Neural crest cell (in vitro differentiated cells): ENCODE measurements around the gene NSD2. TPM values are rescaled to one million over a fixed set of nuclear protein-coding genes. Genes with fewer than 3 reads are reported as not detected.

Experiments used
- DNase-seq: peaks from one replicate; pipeline ENCODE4 v3.0.0; 2021; ENCODE audit warnings: low read depth, mixed read lengths, low spot score
- H3K27ac Mint-ChIP-seq: one replicate; pipeline ENCODE4 v1.8.0; 2021; ENCODE audit warnings: mild to moderate bottlenecking, mixed read lengths; ENCODE audit not compliant: unreplicated experiment
- H3K27me3 Mint-ChIP-seq: 2 replicates; pipeline ENCODE4 v1.8.0; 2021; ENCODE audit warnings: low read depth, mild to moderate bottlenecking, mixed read lengths
- H3K36me3 Mint-ChIP-seq: 2 replicates; pipeline ENCODE4 v1.8.0; 2021; ENCODE audit warnings: low read depth, mild to moderate bottlenecking, mixed read lengths
- H3K4me1 Mint-ChIP-seq: 2 replicates; pipeline ENCODE4 v1.8.0; 2021; ENCODE audit warnings: mixed read lengths
- H3K4me3 Mint-ChIP-seq: one replicate; pipeline ENCODE4 v1.8.0; 2021; ENCODE audit warnings: mild to moderate bottlenecking, mixed read lengths
- H3K9me3 Mint-ChIP-seq: 2 replicates; pipeline ENCODE4 v1.8.0; 2021; ENCODE audit warnings: mixed read lengths
- CTCF ChIP-seq: fragments of 200-600 bp; sonication (generic); conservative IDR thresholded peaks from 2 replicates; pipeline ENCODE4 v1.5.0; 2021; ENCODE audit warnings: antibody characterized with exemption, mild to moderate bottlenecking
- total RNA-seq: library from RNA; stranded (reverse); gene quantifications from 2 replicates; pipeline ENCODE4 v1.2.1, GENCODE V29; 2021

The NSD2 gene
- total RNA-seq, 1 donor from 2014 or later, result 274 TPM

DNA sequence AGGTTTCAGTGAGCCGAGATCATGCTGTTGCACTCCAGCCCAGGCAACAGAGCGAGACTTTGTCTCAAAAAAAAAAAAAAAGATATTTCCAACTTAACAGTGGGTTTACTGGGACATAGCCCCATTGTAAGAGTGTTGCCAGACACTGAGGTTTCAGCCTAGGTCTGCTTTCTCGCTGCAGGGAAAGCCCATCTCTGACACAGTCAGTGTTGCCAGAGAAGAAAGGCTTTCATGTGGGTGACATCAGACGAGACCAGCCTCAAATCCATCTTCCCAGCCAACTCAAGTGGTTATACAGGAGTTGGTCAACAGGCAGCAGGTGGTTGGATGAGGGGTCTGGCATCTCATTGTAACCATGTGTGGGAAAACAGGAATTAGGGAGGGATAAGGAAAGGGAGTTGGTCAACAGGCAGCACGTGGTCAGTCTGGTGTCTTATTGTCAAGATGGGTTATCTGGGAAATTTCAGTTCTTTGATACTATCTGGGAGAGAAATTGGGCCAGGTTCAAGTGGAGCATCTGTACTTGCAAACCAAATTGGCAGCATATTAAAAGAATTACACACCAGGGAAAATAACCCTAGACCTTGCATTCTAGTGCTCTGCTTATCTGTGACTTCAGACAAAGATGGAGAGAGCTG is 96.4 kb downstream of the NSD2 start:
- no peak overlapping the region for H3K27ac Mint-ChIP-seq
- peaks cover 27% of the 10 kb centered on the region for H3K36me3 Mint-ChIP-seq
- no peak for TF ChIP-seq CTCF
- DNase-seq, result no peak
- no peaks in the 10 kb centered on the region for H3K27me3 Mint-ChIP-seq
- no peak overlapping the region for H3K4me3 Mint-ChIP-seq
- H3K9me3 Mint-ChIP-seq, result no peaks in the 10 kb centered on the region
- no peaks in the 10 kb centered on the region for H3K4me1 Mint-ChIP-seq

DNA sequence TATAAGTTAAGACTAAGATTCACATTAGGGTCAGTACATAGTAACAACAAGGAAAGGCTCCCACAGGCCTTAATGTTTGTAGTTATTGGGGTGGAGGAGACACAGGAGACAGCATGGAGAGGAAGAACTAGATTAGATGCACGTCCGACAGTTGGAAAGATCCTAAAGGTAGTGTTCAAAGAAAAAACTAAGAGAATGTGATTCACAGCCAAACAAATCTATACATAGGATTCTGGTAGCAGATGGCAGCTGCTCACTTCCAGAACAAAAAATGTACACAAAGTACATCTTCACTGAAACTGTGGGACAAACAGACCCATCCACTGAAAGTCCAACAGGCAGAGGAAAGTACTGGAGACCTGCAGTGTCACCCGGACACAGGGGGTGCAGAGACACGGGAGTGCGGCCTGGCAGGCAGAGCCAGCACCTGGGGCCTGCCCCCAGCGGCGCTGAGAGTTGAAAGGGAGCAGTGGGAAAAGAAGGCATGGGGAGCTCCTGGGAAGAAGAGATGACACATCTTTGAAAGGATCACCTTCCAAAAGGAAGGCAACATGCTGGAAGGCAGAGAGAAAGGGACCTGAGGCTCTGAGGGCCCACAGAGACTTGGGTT is 97.6 kb downstream of the NSD2 start:
- Mint-ChIP-seq H3K36me3 (peaks cover 28% of the 10 kb centered on the region), H3K9me3 (no peaks in the 10 kb centered on the region), H3K27me3 (no peaks in the 10 kb centered on the region), H3K27ac (peak overlapping the region; percentile 50), H3K4me1 (no peaks in the 10 kb centered on the region), H3K4me3 (no peak overlapping the region)
- TF ChIP-seq CTCF, result no peak
- no peak for DNase-seq

GRCh38 chr4:1969928-1970723 is 98.9 kb downstream of the NSD2 start:
- Mint-ChIP-seq H3K27ac (peak overlapping the region; percentile 85), H3K36me3 (peaks cover 26% of the 10 kb centered on the region), H3K4me1 (no peaks in the 10 kb centered on the region), H3K4me3 (no peak overlapping the region), H3K9me3 (no peaks in the 10 kb centered on the region), H3K27me3 (no peaks in the 10 kb centered on the region)
- TF ChIP-seq CTCF, result no peak
- no peak for DNase-seq

DNA sequence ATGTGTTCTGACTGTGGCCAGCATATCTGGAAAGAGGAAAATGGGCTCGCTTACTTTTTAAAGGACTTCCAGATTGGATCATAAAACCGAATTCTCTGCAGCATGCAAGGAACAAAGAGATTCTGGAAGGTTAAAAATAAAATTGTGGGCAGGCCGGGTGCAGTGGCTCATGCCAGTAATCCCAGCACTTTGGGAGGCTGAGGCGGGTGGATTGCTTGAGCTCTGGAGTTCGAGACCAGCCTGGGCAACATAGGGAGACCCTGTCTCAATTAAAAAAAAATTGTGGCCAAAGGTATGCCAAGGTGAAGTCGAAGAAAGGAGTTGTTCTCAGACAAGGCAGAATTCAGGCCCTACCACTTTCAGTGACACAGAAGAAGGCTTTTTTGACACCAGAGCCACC is 99.7 kb downstream of the NSD2 start:
- no peaks in the 10 kb centered on the region for H3K9me3 Mint-ChIP-seq
- TF ChIP-seq CTCF, result no peak
- H3K27ac Mint-ChIP-seq, result no peak overlapping the region
- H3K36me3 Mint-ChIP-seq, result peaks cover 20% of the 10 kb centered on the region
- no peak for DNase-seq
- H3K4me1 Mint-ChIP-seq, result no peaks in the 10 kb centered on the region
- H3K4me3 Mint-ChIP-seq, result no peak overlapping the region
- no peaks in the 10 kb centered on the region for H3K27me3 Mint-ChIP-seq

- DNase-seq, result no peak
- no peak for TF ChIP-seq CTCF
- Mint-ChIP-seq H3K4me1 (no peaks in the 10 kb centered on the region), H3K27ac (no peak overlapping the region), H3K4me3 (no peak overlapping the region), H3K9me3 (no peaks in the 10 kb centered on the region), H3K27me3 (no peaks in the 10 kb centered on the region), H3K36me3 (peaks cover 17% of the 10 kb centered on the region)
These were observed 100.4 kb downstream of the NSD2 start for GRCh38 chr4:1971456-1972200.
